OCI-LY3 (cell line): Measurements from ENCODE around the gene C18orf63.
A peak's percentile ranks its signal among the peaks of the same experiment; 100 is the strongest.

Experiments
- H2AFZ ChIP-seq: fragments of 200-600, 300-600 bp; shearing (Covaris generic); 2 replicates; pipeline ENCODE4 v1.6.0; 2014; ENCODE audit warnings: antibody characterized with exemption, low read depth, low read length
- H3K27ac ChIP-seq: fragments of 200-600, 300-600 bp; sonication (generic); 2 replicates; pipeline ENCODE4 v1.5.1; 2014; ENCODE audit warnings: mild to moderate bottlenecking, low read length, moderate library complexity, mixed read lengths
- H3K27me3 ChIP-seq: fragments of 200-600, 300-600 bp; sonication (generic); 2 replicates; pipeline ENCODE4 v1.6.1; 2014; ENCODE audit warnings: low read depth, low read length, mixed read lengths
- H3K36me3 ChIP-seq: fragments of 200-600, 300-600 bp; sonication (generic); replicated peaks from 2 replicates; pipeline ENCODE3; 2014; ENCODE audit warnings: low read depth, low read length, mixed read lengths
- H3K4me1 ChIP-seq: fragments of 300-600, 200-600 bp; sonication (generic); 2 replicates; pipeline ENCODE4 v1.6.1; 2014; ENCODE audit warnings: low read length, mixed read lengths
- H3K4me2 ChIP-seq: fragments of 200-600, 300-600 bp; sonication (generic); 2 replicates; pipeline ENCODE4 v1.6.1; 2014; ENCODE audit warnings: low read length, mixed read lengths
- H3K4me3 ChIP-seq: fragments of 300-600, 200-600 bp; sonication (generic); 2 replicates; pipeline ENCODE4 v1.5.1; 2014; ENCODE audit warnings: antibody characterized with exemption, mild to moderate bottlenecking, low read length, moderate library complexity
- H3K79me2 ChIP-seq: fragments of 300-600, 200-600 bp; shearing (Covaris generic); 2 replicates; pipeline ENCODE4 v1.6.1; 2014; ENCODE audit warnings: mild to moderate bottlenecking, low read length, mixed read lengths
- H3K9ac ChIP-seq: fragments of 300-600, 200-600 bp; shearing (Covaris generic); 2 replicates; pipeline ENCODE4 v1.6.0; 2014; ENCODE audit warnings: mild to moderate bottlenecking, low read length, moderate library complexity
- H3K9me3 ChIP-seq: fragments of 200-600, 300-600 bp; shearing (Covaris generic); 2 replicates; pipeline ENCODE4 v1.6.1; 2014; ENCODE audit warnings: low read length, mixed read lengths; ENCODE audit not compliant: insufficient read depth
- H4K20me1 ChIP-seq: fragments of 200-600, 300-600 bp; sonication (generic); 2 replicates; pipeline ENCODE4 v1.6.1; 2016; ENCODE audit warnings: low read length, mixed read lengths; ENCODE audit not compliant: insufficient read depth
- EZH2phosphoT487 ChIP-seq: fragments of 200-600 bp; shearing (Covaris generic); IDR thresholded peaks from 2 replicates; pipeline ENCODE4 v1.6.1; 2018; ENCODE audit warnings: antibody characterized with exemption, mixed run types, low read depth
- TF ChIP-seq, protein P1 (sequence below): fragments of 200-600, 300-600 bp; sonication (generic); IDR thresholded peaks from 2 replicates; pipeline ENCODE4 v1.5.1; 2014; ENCODE audit warnings: antibody characterized with exemption, low read length, low read depth

The C18orf63 gene

GRCh38 chr18:74303936-74304335 lies 11.7 kb upstream of the C18orf63 start:
- Histone ChIP-seq H3K9me3 (0 out of 2 replicates have a peak, but pooled peaks cover 3% of the 10 kb centered on the region), H3K36me3 (no peaks in the 10 kb centered on the region), H3K4me1 (no peaks in the 10 kb centered on the region), H3K4me2 (no peak overlapping the region), H3K9ac (no peak overlapping the region), H3K27me3 (peaks cover 8% of the 10 kb centered on the region; the same call in 1 of the 2 replicates), H3K4me3 (no peak overlapping the region), H4K20me1 (no peaks in the 10 kb centered on the region), H3K79me2 (no peaks in the 10 kb centered on the region), H2AFZ (no peak overlapping the region), H3K27ac (no peak overlapping the region)
- TF ChIP-seq, protein P1, sequence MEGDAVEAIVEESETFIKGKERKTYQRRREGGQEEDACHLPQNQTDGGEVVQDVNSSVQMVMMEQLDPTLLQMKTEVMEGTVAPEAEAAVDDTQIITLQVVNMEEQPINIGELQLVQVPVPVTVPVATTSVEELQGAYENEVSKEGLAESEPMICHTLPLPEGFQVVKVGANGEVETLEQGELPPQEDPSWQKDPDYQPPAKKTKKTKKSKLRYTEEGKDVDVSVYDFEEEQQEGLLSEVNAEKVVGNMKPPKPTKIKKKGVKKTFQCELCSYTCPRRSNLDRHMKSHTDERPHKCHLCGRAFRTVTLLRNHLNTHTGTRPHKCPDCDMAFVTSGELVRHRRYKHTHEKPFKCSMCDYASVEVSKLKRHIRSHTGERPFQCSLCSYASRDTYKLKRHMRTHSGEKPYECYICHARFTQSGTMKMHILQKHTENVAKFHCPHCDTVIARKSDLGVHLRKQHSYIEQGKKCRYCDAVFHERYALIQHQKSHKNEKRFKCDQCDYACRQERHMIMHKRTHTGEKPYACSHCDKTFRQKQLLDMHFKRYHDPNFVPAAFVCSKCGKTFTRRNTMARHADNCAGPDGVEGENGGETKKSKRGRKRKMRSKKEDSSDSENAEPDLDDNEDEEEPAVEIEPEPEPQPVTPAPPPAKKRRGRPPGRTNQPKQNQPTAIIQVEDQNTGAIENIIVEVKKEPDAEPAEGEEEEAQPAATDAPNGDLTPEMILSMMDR = no peak
- no peak for TF ChIP-seq EZH2phosphoT487

GRCh38 chr18:74310411-74310810 lies 5.2 kb upstream of the C18orf63 start:
- Histone ChIP-seq H3K9me3 (no peaks in the 10 kb centered on the region), H3K79me2 (no peaks in the 10 kb centered on the region), H3K4me2 (no peak overlapping the region), H3K27ac (no peak overlapping the region), H3K4me1 (no peaks in the 10 kb centered on the region), H3K9ac (no peak overlapping the region), H3K36me3 (no peaks in the 10 kb centered on the region), H3K4me3 (no peak overlapping the region), H4K20me1 (no peaks in the 10 kb centered on the region), H3K27me3 (peaks cover 14% of the 10 kb centered on the region; the same call in 1 of the 2 replicates), H2AFZ (peak overlapping the region; percentile 9; the same call in 1 of the 2 replicates)
- TF ChIP-seq, protein P1 = peak; percentile 43
- no peak for TF ChIP-seq EZH2phosphoT487

- Histone ChIP-seq H3K9me3 (no peaks in the 10 kb centered on the region), H3K4me2 (no peak overlapping the region), H3K27ac (no peak overlapping the region), H3K9ac (no peak overlapping the region), H3K79me2 (no peaks in the 10 kb centered on the region), H3K4me3 (no peak overlapping the region), H3K36me3 (no peaks in the 10 kb centered on the region), H3K27me3 (peaks cover 9% of the 10 kb centered on the region; the same call in 1 of the 2 replicates), H2AFZ (no peak overlapping the region), H3K4me1 (no peaks in the 10 kb centered on the region), H4K20me1 (no peaks in the 10 kb centered on the region)
- no peak for TF ChIP-seq EZH2phosphoT487
- TF ChIP-seq, protein P1 = no peak
Observed at GRCh38 chr18:74311000-74311399, 4.6 kb upstream of the C18orf63 start.

DNA sequence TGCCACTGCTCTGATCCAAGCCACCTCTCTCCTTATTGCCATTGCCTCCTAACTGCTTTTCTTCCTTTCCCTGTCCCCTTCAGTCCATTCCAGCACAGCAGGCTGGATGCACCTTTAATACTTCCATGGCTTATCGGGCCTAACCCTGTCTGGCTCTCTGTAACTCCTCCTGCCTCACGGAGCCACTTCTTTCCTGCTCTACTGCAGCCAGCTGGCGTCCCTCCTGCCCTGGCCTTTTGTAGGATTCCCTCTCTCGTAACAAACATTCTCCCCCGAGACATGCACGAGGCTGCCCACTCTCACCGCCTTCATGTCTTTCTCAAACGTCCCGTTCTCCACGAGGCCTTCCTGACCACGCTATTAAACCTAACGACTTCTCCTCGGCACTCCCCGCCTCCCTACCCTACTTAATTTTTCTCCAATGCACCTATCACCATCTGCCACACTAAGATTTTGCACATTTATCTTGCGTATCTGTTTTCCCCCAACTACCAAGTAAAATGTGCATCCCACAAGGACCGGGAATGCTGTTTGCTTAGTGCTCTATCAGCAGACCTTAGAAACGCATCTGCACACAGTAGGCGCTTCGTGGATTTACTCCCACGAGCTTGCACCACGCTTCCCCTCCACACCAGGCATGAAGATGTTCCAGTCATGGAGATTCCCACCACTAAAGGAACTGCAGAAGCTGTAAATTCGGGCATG lies 728 bp upstream of the C18orf63 start:
- no peaks in the 10 kb centered on the region for H3K79me2 ChIP-seq
- TF ChIP-seq, protein P1 = no peak
- TF ChIP-seq EZH2phosphoT487 = no peak
- no peak overlapping the region for H2AFZ ChIP-seq
- no peak overlapping the region for H3K9ac ChIP-seq
- no peak overlapping the region for H3K27ac ChIP-seq
- no peaks in the 10 kb centered on the region for H3K9me3 ChIP-seq
- H3K27me3 ChIP-seq = 0 out of 2 replicates have a peak, but pooled peaks cover 3% of the 10 kb centered on the region
- H3K36me3 ChIP-seq = no peaks in the 10 kb centered on the region
- H3K4me1 ChIP-seq = no peaks in the 10 kb centered on the region
- no peak overlapping the region for H3K4me2 ChIP-seq
- H3K4me3 ChIP-seq = no peak overlapping the region
- no peaks in the 10 kb centered on the region for H4K20me1 ChIP-seq
